Astrocyte of the cerebellum (primary cell): ENCODE results near the gene REXO5.

Experiments used
- DNase-seq: peaks from one replicate; pipeline ENCODE4 v3.0.0-alpha.2; 2011; ENCODE audit warnings: low read depth
- H3K4me3 ChIP-seq: 2 replicates; pipeline ENCODE4 v1.5.1; 2011; ENCODE audit warnings: mild to moderate bottlenecking, low read depth, low read length, moderate library complexity
- in situ Hi-C: cut with HindIII; loops from 2 replicates; pipeline ENCODE4 v1.10.0; 2017; ENCODE audit warnings: low sequenced_read_pairs
- TF ChIP-seq, protein P1 (sequence below): IDR thresholded peaks from 2 replicates; pipeline ENCODE4 v1.5.1; 2012; ENCODE audit warnings: low read length, low read depth, moderate library complexity, mild to moderate bottlenecking; ENCODE audit errors: missing control alignments

Gene REXO5

DNA sequence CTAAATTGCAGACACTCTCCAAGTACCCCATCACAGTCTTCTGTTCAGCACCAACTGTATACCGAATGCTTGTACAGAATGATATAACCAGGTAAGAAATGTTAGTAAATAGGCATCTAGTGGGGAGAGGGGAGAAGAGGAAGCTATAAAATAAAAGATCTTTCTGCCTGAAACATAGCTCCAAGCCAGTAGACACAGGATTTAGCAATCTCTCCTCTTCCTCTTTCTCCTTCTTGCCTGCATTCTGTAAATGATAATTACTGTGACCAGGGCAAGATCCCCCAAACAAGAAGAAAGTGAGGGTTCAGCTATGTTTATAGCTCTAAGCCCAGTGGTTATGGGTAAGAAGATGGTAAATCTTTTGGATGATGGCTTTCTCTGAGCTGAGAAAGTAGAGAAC is 24.6 kb upstream of the REXO5 start:
- no peak overlapping the region for H3K4me3 ChIP-seq
- in situ Hi-C loops, result no loop called here
- DNase-seq, result no peak
- TF ChIP-seq, protein P1, sequence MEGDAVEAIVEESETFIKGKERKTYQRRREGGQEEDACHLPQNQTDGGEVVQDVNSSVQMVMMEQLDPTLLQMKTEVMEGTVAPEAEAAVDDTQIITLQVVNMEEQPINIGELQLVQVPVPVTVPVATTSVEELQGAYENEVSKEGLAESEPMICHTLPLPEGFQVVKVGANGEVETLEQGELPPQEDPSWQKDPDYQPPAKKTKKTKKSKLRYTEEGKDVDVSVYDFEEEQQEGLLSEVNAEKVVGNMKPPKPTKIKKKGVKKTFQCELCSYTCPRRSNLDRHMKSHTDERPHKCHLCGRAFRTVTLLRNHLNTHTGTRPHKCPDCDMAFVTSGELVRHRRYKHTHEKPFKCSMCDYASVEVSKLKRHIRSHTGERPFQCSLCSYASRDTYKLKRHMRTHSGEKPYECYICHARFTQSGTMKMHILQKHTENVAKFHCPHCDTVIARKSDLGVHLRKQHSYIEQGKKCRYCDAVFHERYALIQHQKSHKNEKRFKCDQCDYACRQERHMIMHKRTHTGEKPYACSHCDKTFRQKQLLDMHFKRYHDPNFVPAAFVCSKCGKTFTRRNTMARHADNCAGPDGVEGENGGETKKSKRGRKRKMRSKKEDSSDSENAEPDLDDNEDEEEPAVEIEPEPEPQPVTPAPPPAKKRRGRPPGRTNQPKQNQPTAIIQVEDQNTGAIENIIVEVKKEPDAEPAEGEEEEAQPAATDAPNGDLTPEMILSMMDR, result no peak

- no peak for DNase-seq
- H3K4me3 ChIP-seq, result no peak overlapping the region
- TF ChIP-seq, protein P1, result no peak
- in situ Hi-C loops, result no loop called here
Observed at GRCh38 chr16:20782470-20782869, 23.9 kb upstream of the REXO5 start.

DNA sequence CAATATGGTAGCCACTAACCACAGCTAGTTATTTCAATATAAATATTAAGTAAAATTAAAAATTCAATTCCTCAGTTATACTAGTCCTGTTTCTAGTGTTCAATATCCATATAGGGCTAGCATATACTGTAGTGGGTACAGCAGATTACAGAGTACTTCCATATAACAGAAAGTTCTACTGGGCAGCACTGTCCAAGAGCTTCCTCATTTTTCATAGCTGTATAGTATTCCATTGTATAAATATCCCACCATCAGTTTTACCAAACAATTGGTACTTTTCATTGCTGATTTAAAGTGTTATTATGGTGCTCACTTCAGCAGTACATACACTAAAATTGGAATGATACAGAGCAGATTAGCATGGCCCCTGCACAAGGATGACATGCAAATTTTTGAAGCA is 22.1 kb upstream of the REXO5 start:
- in situ Hi-C loops, result no loop called here
- TF ChIP-seq, protein P1, result no peak
- no peak overlapping the region for H3K4me3 ChIP-seq
- DNase-seq, result no peak

- in situ Hi-C loops, result no loop called here
- DNase-seq, result no peak
- H3K4me3 ChIP-seq, result no peak overlapping the region
Observed at GRCh38 chr16:20789130-20789529, 17.2 kb upstream of the REXO5 start.

DNA sequence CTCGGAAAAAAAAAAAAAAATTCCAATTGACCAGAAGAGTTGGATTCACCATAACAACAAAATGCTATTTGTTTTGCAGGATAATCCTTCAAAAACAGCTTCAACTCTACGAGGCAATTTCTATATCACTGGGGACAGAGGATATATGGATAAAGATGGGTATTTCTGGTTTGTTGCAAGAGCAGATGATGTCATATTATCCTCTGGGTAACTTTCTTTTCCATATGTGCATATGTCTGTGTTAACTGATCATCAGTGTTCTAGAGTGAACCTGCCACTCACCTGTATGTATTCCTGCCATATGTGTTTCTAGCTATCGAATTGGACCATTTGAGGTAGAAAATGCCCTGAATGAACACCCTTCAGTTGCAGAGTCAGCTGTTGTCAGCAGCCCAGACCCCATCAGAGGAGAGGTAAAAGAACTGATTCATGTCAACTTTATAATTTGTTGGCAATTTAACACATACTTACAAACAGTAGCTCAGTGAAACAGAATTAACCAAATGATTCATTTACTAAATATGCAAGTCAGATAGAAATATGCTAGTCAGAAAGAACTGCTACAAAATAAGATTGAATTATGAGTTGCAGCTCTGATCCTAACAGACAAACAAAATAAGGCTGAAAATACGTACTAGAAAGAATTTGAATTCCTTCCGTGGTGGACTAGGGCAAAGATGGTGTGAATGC is 14.3 kb upstream of the REXO5 start:
- H3K4me3 ChIP-seq, result no peak overlapping the region
- no peak for DNase-seq
- in situ Hi-C loops, result no loop called here
- TF ChIP-seq, protein P1, result no peak

More at GRCh38 chr16:20789130-20789529, 17.2 kb upstream of the REXO5 start:
- TF ChIP-seq, protein P1, result no peak

- TF ChIP-seq, protein P1, result no peak
- no peak overlapping the region for H3K4me3 ChIP-seq
- in situ Hi-C loops, result no loop called here
- DNase-seq, result no peak
Observed at GRCh38 chr16:20798364-20798763, 8.0 kb upstream of the REXO5 start.
